GM21447 (cell line): Measurements from ENCODE around the gene SLFN14.
"Not testable (repeated sequence)": the region's sequence is repeated elsewhere in the genome, so short reads cannot be mapped to it uniquely, and the experiment has no call there.

Source experiments
- ATAC-seq: cut with Tn5 transposase; IDR thresholded peaks from one replicate; pipeline ENCODE4 v1.9.1; 2021; ENCODE audit not compliant: unreplicated experiment

The SLFN14 gene

DNA sequence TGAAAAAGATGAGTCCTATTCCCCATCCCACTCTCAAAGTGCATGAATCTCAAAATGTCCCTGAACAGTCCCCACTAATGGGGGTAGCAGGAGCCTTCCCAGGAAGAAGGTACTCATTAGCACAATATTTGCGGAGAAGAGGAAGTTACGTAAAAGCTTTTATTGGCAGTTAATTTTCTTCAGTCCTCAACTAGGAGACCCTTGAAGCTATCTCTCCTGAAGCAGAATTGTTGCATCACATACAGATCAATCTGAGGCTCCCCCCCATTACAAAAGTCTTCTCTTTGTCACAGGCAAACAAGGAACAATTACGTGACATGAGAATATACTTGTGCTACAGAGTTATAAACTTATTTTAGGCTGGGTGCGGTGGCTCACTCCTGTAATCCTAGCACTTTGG, 37.3 kb downstream of the SLFN14 start:
- ATAC-seq: no peak

DNA sequence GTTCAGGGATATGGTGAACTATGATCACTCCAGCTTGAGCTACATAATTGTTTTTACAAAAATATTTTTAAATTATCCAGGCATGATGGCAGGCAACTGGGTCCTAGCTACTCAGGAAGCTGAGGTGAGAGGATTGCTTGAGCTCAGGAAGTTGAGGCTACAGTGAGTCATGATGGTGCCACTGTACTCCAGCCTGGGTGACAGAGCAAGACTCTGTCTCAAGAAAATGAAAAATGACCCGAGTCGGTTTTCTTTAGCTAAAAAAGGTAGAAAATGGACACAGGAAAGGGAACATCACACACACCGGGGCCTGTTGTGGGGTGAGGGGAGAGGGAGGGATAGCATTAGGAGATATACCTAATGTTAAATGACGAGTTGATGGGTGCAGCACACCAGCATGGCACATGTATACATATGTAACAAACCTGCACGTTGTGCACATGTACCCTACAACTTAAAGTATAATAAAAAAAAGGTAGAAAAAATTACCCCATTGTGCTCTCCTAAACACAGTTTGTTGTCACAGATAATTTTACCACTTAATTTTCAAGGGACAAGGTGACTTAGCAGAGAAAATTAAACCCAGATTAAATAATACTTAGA, 38.9 kb downstream of the SLFN14 start:
- not testable (repeated sequence) for ATAC-seq

DNA sequence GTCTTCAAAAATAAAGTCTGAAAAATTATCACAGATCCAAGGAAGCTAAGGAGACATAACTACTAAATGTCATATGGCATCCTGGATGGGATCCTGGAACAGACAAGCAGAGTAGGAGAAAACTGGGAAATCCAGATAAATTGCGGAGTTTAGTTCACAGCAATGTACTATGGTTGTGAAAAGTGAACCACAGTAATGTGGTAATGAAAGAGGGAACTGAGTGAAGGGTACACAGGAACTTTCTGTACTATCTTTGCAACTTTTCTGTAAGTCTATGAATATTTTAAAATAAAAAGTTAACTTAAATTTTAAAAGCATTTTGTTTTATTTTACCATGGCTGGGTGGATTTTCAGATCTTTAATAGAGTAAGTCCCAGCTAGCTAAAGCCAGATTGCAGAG, 39.5 kb downstream of the SLFN14 start:
- no peak for ATAC-seq

DNA sequence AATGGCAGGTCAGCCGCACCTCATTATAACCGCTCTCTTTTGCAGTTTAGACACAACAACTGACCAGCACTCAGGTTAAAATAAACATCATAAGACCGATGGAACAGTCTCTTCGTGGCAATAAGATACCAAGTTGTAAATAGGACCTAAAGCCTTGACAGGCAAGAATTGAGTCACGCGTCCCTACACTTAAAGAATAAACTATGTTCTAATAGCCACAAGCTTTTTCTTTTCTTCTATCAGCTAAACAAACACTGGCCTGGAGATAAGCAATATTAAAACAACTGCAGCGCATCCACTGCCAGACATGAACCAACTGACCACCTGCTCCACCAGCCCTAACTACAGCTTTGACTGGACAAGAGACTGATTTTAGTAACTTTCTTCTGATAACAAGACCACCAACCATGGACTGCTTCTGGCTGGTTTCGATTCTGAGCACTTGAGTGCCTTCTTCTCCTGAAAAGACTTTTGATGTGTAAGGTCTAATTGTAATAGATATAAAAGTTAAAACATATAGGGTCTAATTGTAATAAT, 40.6 kb downstream of the SLFN14 start:
- ATAC-seq: no peak

- no peak for ATAC-seq
Measured at GRCh38 chr17:35519439-35519838, 41.2 kb downstream of the SLFN14 start.

DNA sequence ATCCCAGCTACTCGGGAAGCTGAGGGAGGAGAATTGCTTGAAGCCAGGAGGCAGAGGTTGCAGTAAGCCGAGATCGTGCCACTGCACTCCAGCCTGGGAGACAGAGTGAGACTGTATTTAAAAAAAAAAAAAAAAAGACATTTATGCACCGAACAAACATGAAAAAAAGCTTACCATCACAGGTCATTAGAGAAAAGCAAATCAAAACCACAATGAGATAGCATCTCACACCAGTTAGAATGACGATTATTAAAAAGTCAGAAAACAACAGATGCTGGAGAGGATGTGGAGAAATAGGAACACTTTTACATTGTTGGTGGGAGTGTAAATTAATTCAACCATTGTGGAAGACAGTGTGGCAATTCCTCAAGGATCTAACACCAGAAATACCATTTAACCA, 42.2 kb downstream of the SLFN14 start:
- ATAC-seq: not testable (repeated sequence)

DNA sequence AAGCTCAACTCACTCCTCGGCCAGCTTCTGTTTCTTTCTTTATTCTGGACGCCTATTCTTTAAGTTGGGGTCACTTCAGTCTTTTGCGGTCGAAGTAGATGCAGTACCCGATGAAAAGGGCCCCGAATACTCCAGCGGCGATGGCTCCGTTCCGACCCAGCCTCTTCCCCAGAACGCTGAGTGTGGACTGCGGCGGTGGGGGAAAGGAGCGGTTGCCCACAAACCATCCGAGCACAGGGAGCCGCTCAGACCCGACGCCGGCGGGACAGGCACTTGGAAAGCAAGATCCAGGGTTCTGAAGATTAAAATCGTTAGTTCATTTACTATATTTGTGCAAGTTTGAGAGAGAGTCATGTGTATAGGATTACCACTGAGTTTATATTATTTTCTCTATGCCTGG, 45.6 kb downstream of the SLFN14 start:
- no peak for ATAC-seq

- no peak for ATAC-seq
Measured at GRCh38 chr17:35514564-35514963, 46.1 kb downstream of the SLFN14 start.
